Activated CD4-positive, alpha-beta T cell treated with anti-CD3 and anti-CD28 coated beads, Interleukin-10, Interleukin-2, amounts not matched to agents 100 ng/mL and 50 ng/mL, durations not matched to agents 16 hours and 8 hours (primary cell): ENCODE results near the gene SGCA.

Experiments used
- DNase-seq: peaks from one replicate; pipeline ENCODE4 v3.0.0-alpha.2; 2020

Gene SGCA

GRCh38 chr17:50211249-50212120, 45.7 kb downstream of the SGCA start:
- no peak for DNase-seq

- no peak for DNase-seq
Observed at GRCh38 chr17:50212121-50212843, 46.5 kb downstream of the SGCA start.

GRCh38 chr17:50213026-50214022, 47.5 kb downstream of the SGCA start:
- DNase-seq: peak; percentile 59

- DNase-seq: no peak
Observed at GRCh38 chr17:50214976-50215760, 49.4 kb downstream of the SGCA start.

GRCh38 chr17:50217591-50217990, 51.8 kb downstream of the SGCA start:
- DNase-seq: no peak

- DNase-seq: no peak
Observed at GRCh38 chr17:50218071-50218759, 52.4 kb downstream of the SGCA start.

- DNase-seq: no peak
Observed at GRCh38 chr17:50218771-50219315, 53.0 kb downstream of the SGCA start.

GRCh38 chr17:50219342-50219741, 53.5 kb downstream of the SGCA start:
- no peak for DNase-seq

GRCh38 chr17:50219939-50220465, 54.2 kb downstream of the SGCA start:
- DNase-seq: no peak

- DNase-seq: no peak
Observed at GRCh38 chr17:50220811-50221210, 55.0 kb downstream of the SGCA start.

GRCh38 chr17:50221266-50221863, 55.6 kb downstream of the SGCA start:
- no peak for DNase-seq

GRCh38 chr17:50221864-50222545, 56.2 kb downstream of the SGCA start:
- DNase-seq: no peak

GRCh38 chr17:50222922-50223321, 57.1 kb downstream of the SGCA start:
- DNase-seq: no peak
